Measurements from ENCODE around the gene PTPRK. TPM values are rescaled to one million over a fixed set of nuclear protein-coding genes. Genes with fewer than 3 reads are reported as not detected.

PTPRK gene
- total and polyA plus RNA-seq, 9 of the 15 experiments (the other 6 are each of a cell fraction or from before 2014, with no cell fraction given), result 0.04 to 0.51 TPM; not detected in 7

GRCh38 chr6:128363020-128363813, 157.2 kb downstream of the PTPRK start (continued):
- TF ChIP-seq, protein P1, sequence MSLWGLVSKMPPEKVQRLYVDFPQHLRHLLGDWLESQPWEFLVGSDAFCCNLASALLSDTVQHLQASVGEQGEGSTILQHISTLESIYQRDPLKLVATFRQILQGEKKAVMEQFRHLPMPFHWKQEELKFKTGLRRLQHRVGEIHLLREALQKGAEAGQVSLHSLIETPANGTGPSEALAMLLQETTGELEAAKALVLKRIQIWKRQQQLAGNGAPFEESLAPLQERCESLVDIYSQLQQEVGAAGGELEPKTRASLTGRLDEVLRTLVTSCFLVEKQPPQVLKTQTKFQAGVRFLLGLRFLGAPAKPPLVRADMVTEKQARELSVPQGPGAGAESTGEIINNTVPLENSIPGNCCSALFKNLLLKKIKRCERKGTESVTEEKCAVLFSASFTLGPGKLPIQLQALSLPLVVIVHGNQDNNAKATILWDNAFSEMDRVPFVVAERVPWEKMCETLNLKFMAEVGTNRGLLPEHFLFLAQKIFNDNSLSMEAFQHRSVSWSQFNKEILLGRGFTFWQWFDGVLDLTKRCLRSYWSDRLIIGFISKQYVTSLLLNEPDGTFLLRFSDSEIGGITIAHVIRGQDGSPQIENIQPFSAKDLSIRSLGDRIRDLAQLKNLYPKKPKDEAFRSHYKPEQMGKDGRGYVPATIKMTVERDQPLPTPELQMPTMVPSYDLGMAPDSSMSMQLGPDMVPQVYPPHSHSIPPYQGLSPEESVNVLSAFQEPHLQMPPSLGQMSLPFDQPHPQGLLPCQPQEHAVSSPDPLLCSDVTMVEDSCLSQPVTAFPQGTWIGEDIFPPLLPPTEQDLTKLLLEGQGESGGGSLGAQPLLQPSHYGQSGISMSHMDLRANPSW (CRISPR knock-in tag; IDR thresholded peaks at IDR 0.05), result no peak
- no peak for TF ChIP-seq SLC30A9 (CRISPR knock-in tag; IDR thresholded peaks at IDR 0.05)
- TF ChIP-seq, protein P2, sequence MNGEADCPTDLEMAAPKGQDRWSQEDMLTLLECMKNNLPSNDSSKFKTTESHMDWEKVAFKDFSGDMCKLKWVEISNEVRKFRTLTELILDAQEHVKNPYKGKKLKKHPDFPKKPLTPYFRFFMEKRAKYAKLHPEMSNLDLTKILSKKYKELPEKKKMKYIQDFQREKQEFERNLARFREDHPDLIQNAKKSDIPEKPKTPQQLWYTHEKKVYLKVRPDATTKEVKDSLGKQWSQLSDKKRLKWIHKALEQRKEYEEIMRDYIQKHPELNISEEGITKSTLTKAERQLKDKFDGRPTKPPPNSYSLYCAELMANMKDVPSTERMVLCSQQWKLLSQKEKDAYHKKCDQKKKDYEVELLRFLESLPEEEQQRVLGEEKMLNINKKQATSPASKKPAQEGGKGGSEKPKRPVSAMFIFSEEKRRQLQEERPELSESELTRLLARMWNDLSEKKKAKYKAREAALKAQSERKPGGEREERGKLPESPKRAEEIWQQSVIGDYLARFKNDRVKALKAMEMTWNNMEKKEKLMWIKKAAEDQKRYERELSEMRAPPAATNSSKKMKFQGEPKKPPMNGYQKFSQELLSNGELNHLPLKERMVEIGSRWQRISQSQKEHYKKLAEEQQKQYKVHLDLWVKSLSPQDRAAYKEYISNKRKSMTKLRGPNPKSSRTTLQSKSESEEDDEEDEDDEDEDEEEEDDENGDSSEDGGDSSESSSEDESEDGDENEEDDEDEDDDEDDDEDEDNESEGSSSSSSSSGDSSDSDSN (IDR thresholded peaks at IDR 0.05; ENCODE audit: borderline replicate concordance in 1 of 2, low read depth in 2 of 2, low read length in 2 of 2), result no peak
- no peak for TF ChIP-seq FUS (optimal IDR thresholded peaks at IDR 0.05; ENCODE audit: low read depth, low read length)
- no peak for TF ChIP-seq SREBF2 (CRISPR knock-in tag; IDR thresholded peaks at IDR 0.05)
- no peak for TF ChIP-seq ZNF407 (IDR thresholded peaks at IDR 0.05; ENCODE audit: low read depth)
- TF ChIP-seq, protein P3, sequence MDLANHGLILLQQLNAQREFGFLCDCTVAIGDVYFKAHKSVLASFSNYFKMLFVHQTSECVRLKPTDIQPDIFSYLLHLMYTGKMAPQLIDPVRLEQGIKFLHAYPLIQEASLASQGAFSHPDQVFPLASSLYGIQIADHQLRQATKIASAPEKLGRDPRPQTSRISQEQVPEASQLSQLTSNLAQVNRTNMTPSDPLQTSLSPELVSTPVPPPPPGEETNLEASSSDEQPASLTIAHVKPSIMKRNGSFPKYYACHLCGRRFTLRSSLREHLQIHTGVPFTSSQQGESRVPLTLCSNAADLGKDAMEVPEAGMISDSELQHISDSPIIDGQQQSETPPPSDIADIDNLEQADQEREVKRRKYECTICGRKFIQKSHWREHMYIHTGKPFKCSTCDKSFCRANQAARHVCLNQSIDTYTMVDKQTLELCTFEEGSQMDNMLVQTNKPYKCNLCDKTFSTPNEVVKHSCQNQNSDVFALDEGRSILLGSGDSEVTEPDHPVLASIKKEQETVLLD (IDR thresholded peaks at IDR 0.05), result no peak
- TF ChIP-seq BRF1 (IDR thresholded peaks at IDR 0.05; ENCODE audit: borderline replicate concordance, extremely low read depth, insufficient read length), result no peak
- no peak for TF ChIP-seq ZNF79 (CRISPR knock-in tag; IDR thresholded peaks at IDR 0.05; ENCODE audit: low read depth)

Measured in K562 (cell line).